Karpas-422 (cell line): Measurements from ENCODE around the gene CRTAP. TPM values are rescaled to one million over a fixed set of nuclear protein-coding genes. Genes with fewer than 3 reads are reported as not detected.
A peak's percentile ranks its signal among the peaks of the same experiment; 100 is the strongest.
"Not testable (repeated sequence)": the region's sequence is repeated elsewhere in the genome, so short reads cannot be mapped to it uniquely, and the experiment has no call there.

Experiments
- DNase-seq: peaks from one replicate; pipeline ENCODE4 v3.0.0-alpha.2; 2015
- H2AFZ ChIP-seq: fragments of 200-600 bp; sonication (generic); 2 replicates; pipeline ENCODE4 v1.6.1; 2014; ENCODE audit warnings: antibody characterized with exemption, low read length, mixed read lengths
- H3K27ac ChIP-seq: fragments of 200-600 bp; sonication (generic); 2 replicates; pipeline ENCODE4 v1.5.1; 2014; ENCODE audit warnings: mild to moderate bottlenecking, low read length, moderate library complexity
- H3K27me3 ChIP-seq: fragments of 200-600 bp; sonication (generic); 2 replicates; pipeline ENCODE4 v1.6.1; 2014; ENCODE audit warnings: low read length, mixed read lengths
- H3K36me3 ChIP-seq: fragments of 200-600 bp; sonication (generic); 2 replicates; pipeline ENCODE4 v1.6.1; 2014; ENCODE audit warnings: low read length, mixed read lengths; ENCODE audit not compliant: insufficient read depth
- H3K4me1 ChIP-seq: fragments of 200-600 bp; sonication (generic); 2 replicates; pipeline ENCODE4 v1.6.1; 2014; ENCODE audit warnings: mild to moderate bottlenecking, low read length, mixed read lengths
- H3K4me2 ChIP-seq: fragments of 200-600 bp; sonication (generic); 2 replicates; pipeline ENCODE4 v1.6.1; 2014; ENCODE audit warnings: low read length, low read depth, mild to moderate bottlenecking; ENCODE audit not compliant: poor library complexity, severe bottlenecking
- H3K4me3 ChIP-seq: fragments of 200-600 bp; sonication (generic); 2 replicates; pipeline ENCODE4 v1.5.1; 2014; ENCODE audit warnings: mild to moderate bottlenecking, antibody characterized with exemption, low read length, mixed read lengths
- H3K79me2 ChIP-seq: fragments of 200-600 bp; sonication (generic); 2 replicates; pipeline ENCODE4 v1.6.1; 2014; ENCODE audit warnings: mild to moderate bottlenecking, low read length, mixed read lengths
- H3K9ac ChIP-seq: fragments of 200-600 bp; sonication (generic); 2 replicates; pipeline ENCODE4 v1.6.0; 2014; ENCODE audit warnings: low read length
- H3K9me2 ChIP-seq: fragments of 200-600 bp; sonication (generic), shearing (Covaris generic); replicated peaks from 2 replicates; pipeline ENCODE4 v1.6.0; 2014; ENCODE audit warnings: mild to moderate bottlenecking, low read length, moderate library complexity; ENCODE audit not compliant: insufficient read depth
- H3K9me3 ChIP-seq: fragments of 300-700, 200-600 bp; sonication (generic); 2 replicates; pipeline ENCODE4 v1.6.1; 2014; ENCODE audit warnings: low read length, mixed read lengths
- H4K20me1 ChIP-seq: fragments of 200-600 bp; sonication (generic); 2 replicates; pipeline ENCODE4 v1.6.1; 2014; ENCODE audit warnings: mild to moderate bottlenecking, antibody characterized with exemption, low read length, low read depth; ENCODE audit not compliant: insufficient read depth
- total RNA-seq: library from RNA; depleted of rRNA; stranded (reverse); fragments of >200 nt; shearing (Covaris generic); gene quantifications from 2 replicates; pipeline ENCODE4 v1.2.3, GENCODE V29; 2014; ENCODE audit warnings: low replicate concordance

The CRTAP gene
- total RNA-seq, 1 experiment from 2014 or later = 72.5 TPM

DNA sequence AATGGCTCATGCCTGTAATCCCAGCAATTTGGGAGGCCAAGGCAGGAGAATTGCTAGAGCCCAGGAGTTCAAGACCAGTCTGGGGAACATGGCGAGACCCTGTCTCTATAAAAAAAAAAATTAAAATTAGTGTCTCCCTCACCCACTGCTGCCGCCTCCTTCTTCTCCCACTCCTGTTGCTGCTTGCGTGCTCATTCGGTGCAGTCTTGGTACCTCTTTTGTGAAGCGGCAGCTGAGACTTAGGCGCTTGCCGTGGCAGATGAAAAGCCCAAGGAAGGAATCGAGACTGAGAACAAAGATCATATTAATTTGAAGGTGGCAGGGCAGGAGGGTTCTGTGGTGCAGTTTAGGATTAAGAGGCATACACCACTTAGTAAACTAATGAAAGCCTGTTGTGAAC lies 36.9 kb upstream of the CRTAP start:
- no peak overlapping the region for H3K4me2 ChIP-seq
- H3K79me2 ChIP-seq = peaks cover 74% of the 10 kb centered on the region
- H3K9me2 ChIP-seq = no peaks in the 10 kb centered on the region
- H3K27me3 ChIP-seq = no peaks in the 10 kb centered on the region
- no peak overlapping the region for H2AFZ ChIP-seq
- H3K27ac ChIP-seq = no peak overlapping the region
- DNase-seq = no peak
- H3K4me3 ChIP-seq = no peak overlapping the region
- no peaks in the 10 kb centered on the region for H4K20me1 ChIP-seq
- H3K4me1 ChIP-seq = no peaks in the 10 kb centered on the region
- H3K9ac ChIP-seq = no peak overlapping the region
- H3K9me3 ChIP-seq = no peaks in the 10 kb centered on the region
- no peaks in the 10 kb centered on the region for H3K36me3 ChIP-seq

GRCh38 chr3:33077976-33078375 lies 35.8 kb upstream of the CRTAP start:
- H3K4me2 ChIP-seq = no peak overlapping the region

GRCh38 chr3:33079813-33080212 lies 34.0 kb upstream of the CRTAP start:
- peaks cover 10% of the 10 kb centered on the region for H3K4me1 ChIP-seq
- not testable (repeated sequence) for H3K9me2 ChIP-seq, DNase-seq, H3K4me2 ChIP-seq, H3K27ac ChIP-seq, H2AFZ ChIP-seq, H3K27me3 ChIP-seq, H4K20me1 ChIP-seq, H3K4me3 ChIP-seq, H3K36me3 ChIP-seq, H3K9ac ChIP-seq, H3K9me3 ChIP-seq
- peaks cover 85% of the 10 kb centered on the region for H3K79me2 ChIP-seq

More at GRCh38 chr3:33077976-33078375, 35.8 kb upstream of the CRTAP start:
- Histone ChIP-seq H3K9ac (no peak overlapping the region), H3K9me2 (no peaks in the 10 kb centered on the region), H4K20me1 (no peaks in the 10 kb centered on the region), H3K27me3 (no peaks in the 10 kb centered on the region), H3K36me3 (no peaks in the 10 kb centered on the region), H3K79me2 (peaks cover 74% of the 10 kb centered on the region), H3K27ac (no peak overlapping the region), H3K4me1 (no peaks in the 10 kb centered on the region), H3K4me3 (no peak overlapping the region), H2AFZ (no peak overlapping the region), H3K9me3 (no peaks in the 10 kb centered on the region)
- DNase-seq = no peak

- Histone ChIP-seq H2AFZ (no peak overlapping the region), H3K9me3 (no peaks in the 10 kb centered on the region), H3K9ac (no peak overlapping the region), H3K4me1 (peaks cover 30% of the 10 kb centered on the region), H3K4me2 (no peak overlapping the region), H3K9me2 (no peaks in the 10 kb centered on the region), H3K36me3 (no peaks in the 10 kb centered on the region), H3K4me3 (no peak overlapping the region), H3K27me3 (no peaks in the 10 kb centered on the region), H4K20me1 (no peaks in the 10 kb centered on the region), H3K79me2 (peaks cover 92% of the 10 kb centered on the region), H3K27ac (no peak overlapping the region)
- DNase-seq = no peak
These were observed 32.0 kb upstream of the CRTAP start for GRCh38 chr3:33081812-33082211.

DNA sequence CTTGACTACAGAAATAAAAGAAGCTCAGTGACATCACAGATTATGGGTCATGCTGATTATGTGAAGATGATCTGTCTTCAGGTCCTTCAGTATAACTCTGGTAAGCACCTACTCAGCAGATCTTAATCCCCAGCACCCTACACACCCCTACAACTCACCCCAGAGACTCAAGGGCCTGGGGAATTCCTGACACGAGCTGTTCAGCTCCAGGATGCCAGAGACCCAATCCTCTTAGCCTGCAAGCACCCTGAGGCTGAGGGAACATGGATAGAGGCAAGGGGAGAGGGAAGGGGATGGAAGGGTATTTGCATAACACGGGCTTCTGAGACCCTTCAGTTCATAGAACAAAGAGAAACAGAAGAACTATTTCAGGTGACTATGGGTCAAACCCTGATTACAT lies 29.9 kb upstream of the CRTAP start:
- H3K9ac ChIP-seq = no peak overlapping the region
- H3K4me3 ChIP-seq = no peak overlapping the region
- H3K27ac ChIP-seq = no peak overlapping the region
- DNase-seq = peak; percentile 45
- H3K36me3 ChIP-seq = peaks cover 9% of the 10 kb centered on the region; the same call in 1 of the 2 replicates
- H3K79me2 ChIP-seq = peaks cover 98% of the 10 kb centered on the region
- H3K27me3 ChIP-seq = no peaks in the 10 kb centered on the region
- peaks cover 42% of the 10 kb centered on the region for H3K4me1 ChIP-seq
- no peak overlapping the region for H2AFZ ChIP-seq
- H3K9me2 ChIP-seq = no peaks in the 10 kb centered on the region
- H3K4me2 ChIP-seq = no peak overlapping the region
- no peaks in the 10 kb centered on the region for H3K9me3 ChIP-seq
- H4K20me1 ChIP-seq = no peaks in the 10 kb centered on the region

DNA sequence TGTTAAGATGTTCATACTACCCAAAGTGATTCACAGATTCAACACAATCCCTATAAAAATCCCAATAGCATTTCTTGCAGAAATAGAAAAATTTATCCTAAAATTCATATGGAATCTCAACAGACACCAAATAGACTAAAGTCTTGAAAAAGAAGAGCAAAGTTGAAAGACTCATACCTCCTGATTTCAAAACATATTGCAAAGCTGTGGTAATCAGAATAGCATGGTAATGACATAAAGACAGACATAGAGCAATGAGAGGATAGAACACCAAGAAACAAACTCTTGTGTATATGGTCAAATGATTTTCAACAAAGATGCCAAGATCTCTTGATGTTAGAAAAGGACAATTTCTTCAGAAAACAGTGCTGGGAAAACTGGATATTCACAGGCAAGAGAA lies 25.1 kb upstream of the CRTAP start:
- no peak for DNase-seq
- H3K79me2 ChIP-seq = peaks cover 100% of the 10 kb centered on the region
- H4K20me1 ChIP-seq = 0 out of 2 replicates have a peak, but pooled peaks cover 6% of the 10 kb centered on the region
- no peak overlapping the region for H3K4me3 ChIP-seq
- no peak overlapping the region for H3K27ac ChIP-seq
- H3K36me3 ChIP-seq = peaks cover 22% of the 10 kb centered on the region
- H3K4me2 ChIP-seq = peak overlapping the region; percentile 12
- no peak overlapping the region for H2AFZ ChIP-seq
- H3K9me2 ChIP-seq = no peaks in the 10 kb centered on the region
- no peak overlapping the region for H3K9ac ChIP-seq
- no peaks in the 10 kb centered on the region for H3K9me3 ChIP-seq
- H3K4me1 ChIP-seq = peaks cover 60% of the 10 kb centered on the region
- no peaks in the 10 kb centered on the region for H3K27me3 ChIP-seq

DNA sequence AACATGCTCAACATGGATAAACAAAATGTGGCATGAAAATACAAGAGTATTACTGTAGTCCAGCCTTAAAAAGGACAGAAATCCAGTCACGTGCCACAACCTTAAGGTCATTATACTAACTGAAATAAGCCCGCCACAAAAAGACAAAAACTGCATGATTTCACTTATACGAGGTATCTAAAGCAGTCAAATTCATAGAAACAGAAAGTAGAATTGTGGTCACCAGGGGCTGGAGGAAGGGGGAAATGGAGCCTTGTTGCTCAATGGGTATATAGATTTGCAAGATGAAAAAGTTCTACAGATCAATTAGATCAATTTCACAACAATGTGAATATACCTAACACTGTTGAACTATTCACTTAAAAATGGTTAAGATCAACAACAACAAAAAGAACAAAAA lies 24.3 kb upstream of the CRTAP start:
- Histone ChIP-seq H2AFZ (no peak overlapping the region), H3K4me3 (peak overlapping the region; percentile 7; the same call in 1 of the 2 replicates), H3K9me2 (no peaks in the 10 kb centered on the region), H3K9me3 (no peaks in the 10 kb centered on the region), H3K4me1 (peaks cover 52% of the 10 kb centered on the region), H4K20me1 (peaks cover 6% of the 10 kb centered on the region; the same call in 1 of the 2 replicates), H3K27me3 (no peaks in the 10 kb centered on the region), H3K79me2 (peaks cover 100% of the 10 kb centered on the region), H3K9ac (no peak overlapping the region), H3K4me2 (peak overlapping the region; percentile 42), H3K27ac (peak overlapping the region; percentile 14; the same call in 1 of the 2 replicates), H3K36me3 (peaks cover 27% of the 10 kb centered on the region)
- peak; percentile 68 for DNase-seq

DNA sequence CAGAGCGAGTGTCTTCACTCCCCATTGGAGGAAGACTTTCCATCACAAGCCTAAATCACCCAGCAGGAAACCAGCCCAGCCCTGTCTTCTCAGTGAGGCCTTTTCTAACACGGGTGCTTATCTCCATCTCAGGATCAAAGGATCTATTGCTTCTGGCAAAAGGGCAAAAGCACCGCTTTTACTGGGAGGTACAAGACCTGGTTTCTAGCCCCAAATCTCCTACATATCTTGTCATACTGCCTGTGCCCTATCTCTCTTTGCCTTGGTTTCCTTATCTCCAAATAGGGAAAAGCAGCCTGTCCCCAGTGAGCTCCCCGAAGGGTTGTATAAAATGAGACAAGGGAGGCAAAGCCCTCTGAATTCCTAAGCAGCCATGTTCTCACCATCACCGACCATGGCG lies 22.1 kb upstream of the CRTAP start:
- Histone ChIP-seq H3K9ac (no peak overlapping the region), H3K27me3 (no peaks in the 10 kb centered on the region), H4K20me1 (peaks cover 13% of the 10 kb centered on the region; the same call in 1 of the 2 replicates), H3K79me2 (peaks cover 97% of the 10 kb centered on the region), H3K9me2 (no peaks in the 10 kb centered on the region), H3K4me1 (peaks cover 38% of the 10 kb centered on the region), H2AFZ (no peak overlapping the region), H3K36me3 (peaks cover 28% of the 10 kb centered on the region), H3K4me2 (no peak overlapping the region), H3K4me3 (no peak overlapping the region), H3K9me3 (no peaks in the 10 kb centered on the region), H3K27ac (no peak overlapping the region)
- no peak for DNase-seq
